ENCODE data around the gene OR5AU1.
A peak's percentile ranks its signal among the peaks of the same experiment; 100 is the strongest.

OR5AU1 gene

GRCh38 chr14:21109377-21110138, 46.3 kb downstream of the OR5AU1 start:
- no peak for DNase-seq (ENCODE audit: extremely low read depth in 1 of 2, low read depth in 1 of 2)

- no peak for DNase-seq (ENCODE audit: extremely low read depth in 1 of 2, low read depth in 1 of 2)
These were observed 47.1 kb downstream of the OR5AU1 start for GRCh38 chr14:21108791-21109190.

- DNase-seq (ENCODE audit: extremely low read depth in 1 of 2, low read depth in 1 of 2), result no peak
These were observed 48.5 kb downstream of the OR5AU1 start for GRCh38 chr14:21107283-21107800.

GRCh38 chr14:21106498-21107282, 49.2 kb downstream of the OR5AU1 start:
- peak; percentile 58 to 59 for DNase-seq (ENCODE audit: extremely low read depth in 1 of 2, low read depth in 1 of 2)

GRCh38 chr14:21106176-21106497, 49.7 kb downstream of the OR5AU1 start:
- no peak for DNase-seq (ENCODE audit: extremely low read depth in 1 of 2, low read depth in 1 of 2)

- no peak for DNase-seq (ENCODE audit: extremely low read depth in 1 of 2, low read depth in 1 of 2)
These were observed 50.8 kb downstream of the OR5AU1 start for GRCh38 chr14:21105095-21105494.

Data from activated CD8-positive, alpha-beta memory T cell treated with anti-CD3 and anti-CD28 coated beads for 1 hour (primary cell).